Heart left ventricle (tissue), 16 donors: ENCODE data around the gene SPINK8. TPM values are rescaled to one million over a fixed set of nuclear protein-coding genes. Genes with fewer than 3 reads are reported as not detected.

Experiments used
- ATAC-seq, 4 donors: fragments of 200-7000 bp; cut with Tn5 transposase; one replicate each; pipeline ENCODE4 v1.9.1; 2020 to 2022; ENCODE audit warnings: moderate library complexity in 4 of 4, mild to moderate bottlenecking in 3 of 4, moderate number of reproducible peaks in 1 of 4
- DNase-seq, 5 donors: peaks; one replicate each; pipeline ENCODE4 v3.0.0-alpha.2; 2020
- H3K27ac ChIP-seq, 12 donors: fragments of 200-600 bp; sonication (generic) in 4 of 12; one replicate each; pipeline versions ENCODE4 v1.5.0 to v1.8.0; 2016 to 2022; ENCODE audit warnings: mild to moderate bottlenecking in 2 of 12
- H3K27me3 ChIP-seq, 9 donors: fragments of 200-600 bp; sonication (generic) in 2 of 9; one replicate each; pipeline versions ENCODE4 v1.5.1 to v1.8.0; 2016 to 2022; ENCODE audit warnings: mild to moderate bottlenecking in 3 of 9
- H3K36me3 ChIP-seq, 9 donors: fragments of 200-600 bp; sonication (generic) in 2 of 9; one replicate each; pipeline versions ENCODE4 v1.5.0 to v1.8.0; 2018 to 2022; ENCODE audit warnings: mild to moderate bottlenecking in 2 of 9
- H3K4me1 ChIP-seq, 12 donors: fragments of 200-600 bp; sonication (generic) in 4 of 12; one replicate each; pipeline versions ENCODE4 v1.5.0 to v1.8.0; 2016 to 2022; ENCODE audit warnings: mild to moderate bottlenecking in 3 of 12
- H3K4me3 ChIP-seq, 12 donors: fragments of 200-600 bp; sonication (generic) in 4 of 12; one replicate each; pipeline versions ENCODE4 v1.5.0 to v1.8.0; 2017 to 2022; ENCODE audit warnings: mild to moderate bottlenecking in 9 of 12, moderate library complexity in 4 of 12
- H3K9me3 ChIP-seq, 12 donors: fragments of 200-600 bp; sonication (generic) in 4 of 12; one replicate each; pipeline versions ENCODE4 v1.5.0 to v1.8.0; 2016 to 2022; ENCODE audit warnings: mild to moderate bottlenecking in 1 of 12
- POLR2A ChIP-seq, 2 donors: fragments of 450-650 bp; IDR thresholded peaks; one replicate each; pipeline ENCODE4 v1.6.1; 2017; ENCODE audit warnings: antibody characterized with exemption in 2 of 2, mild to moderate bottlenecking in 2 of 2, moderate library complexity in 2 of 2
- WGBS, 4 donors: extraction: QIAGEN DNeasy Blood & Tissue Kit in 2 of 4; methylation state at CpG; one replicate each; pipeline versions ENCODE4 v1.1.5 to v1.1.7; 2013 to 2018; 5-methylcytosine and 5-hydroxymethylcytosine counted together
- intact Hi-C, 10 donors: fragments of 100-400 bp; cut with DNase I; formaldehyde crosslinking; loops; one replicate each; pipeline versions ENCODE4 v1.11.1 to v1.14.2; 2022
- polyA plus RNA-seq, 2 donors: library from polyadenylated mRNA; stranded (reverse); fragments of 200-250 nt; gene quantifications; one replicate each; pipeline ENCODE4 v1.2.3, GENCODE V29; 2013
- total RNA-seq, 9 donors: library from RNA; depleted of rRNA in 2 of 9; stranded (reverse); fragments of >200 nt in 2 of 9; fragmentation: NEBNext Ultra II Directional in 3 of 9; extraction: Animal tissue kit (Norgen Biotek cat#: 25700) in 3 of 9; gene quantifications; one replicate each; pipeline versions ENCODE4 v1.1.0 to v1.2.4, GENCODE V29; 2016 to 2023
- TF ChIP-seq, protein P1 (sequence below), 12 donors: fragments of 200-600 bp; sonication (generic) in 4 of 12; IDR thresholded peaks; one replicate each; pipeline versions ENCODE4 v1.5.0 to v1.8.0; 2018 to 2022; ENCODE audit warnings: antibody characterized with exemption in 12 of 12, mild to moderate bottlenecking in 5 of 12
- donor health status: ischemic (EF 13 %, LVEDD 7.1; RV severe dilation, severe dysfunction).
- donor health status: healthy with polysubstance abuse.
- donor health status: DM: no; HTN: yes; CAD: no.
- donor health status: DM: no; HTN: no; CAD: no.
- donor health status: ischemic (EF 25% LVEDD 6.9; RV normal size, moderate dysfunction).
- donor health status: ischemic (EF 25% LVEDD 5.7; RV mildly dilated, moderate dysfunction).
- donor health status: healthy.
- donor health status: DM: yes; HTN: yes; CAD: no.
- donor health status: ischemic (EF 35%, LVEDD 5.7; RV mildly dilated, moderate dysfunction).
- donor health status: nonischemic (EF 11% LVEDD 7.7; RV severe dilation, severe dysfunction).
- donor health status: DM: yes; HTN: yes; CAD: no.
- donor health status: PGD.
- donor health status: ischemic (EF 29% LVEDD 5.4; RV normal size, mild dysfunction).
- donor health status: nonischemic (EF 23%, LVEDD 6.1; RV moderate dilation, normal function).

SPINK8 gene
- total and polyA plus RNA-seq, 11 donors: not detected

- Histone ChIP-seq H3K4me3 (no peak overlapping the region), H3K36me3 (no peaks in the 10 kb centered on the region), H3K4me1 (no peaks in the 10 kb centered on the region), H3K27ac (no peak overlapping the region), H3K27me3 (peaks cover 0 to 5% (median 0%) of the 10 kb centered on the region in 9 donors), H3K9me3 (peaks cover 0 to 20% (median 7%) of the 10 kb centered on the region in 12 donors)
- DNase-seq: no peak
- no peak for ATAC-seq
- intact Hi-C loops: no loop called here
- no peak for TF ChIP-seq POLR2A (IDR thresholded peaks at IDR 0.05)
- TF ChIP-seq, protein P1, sequence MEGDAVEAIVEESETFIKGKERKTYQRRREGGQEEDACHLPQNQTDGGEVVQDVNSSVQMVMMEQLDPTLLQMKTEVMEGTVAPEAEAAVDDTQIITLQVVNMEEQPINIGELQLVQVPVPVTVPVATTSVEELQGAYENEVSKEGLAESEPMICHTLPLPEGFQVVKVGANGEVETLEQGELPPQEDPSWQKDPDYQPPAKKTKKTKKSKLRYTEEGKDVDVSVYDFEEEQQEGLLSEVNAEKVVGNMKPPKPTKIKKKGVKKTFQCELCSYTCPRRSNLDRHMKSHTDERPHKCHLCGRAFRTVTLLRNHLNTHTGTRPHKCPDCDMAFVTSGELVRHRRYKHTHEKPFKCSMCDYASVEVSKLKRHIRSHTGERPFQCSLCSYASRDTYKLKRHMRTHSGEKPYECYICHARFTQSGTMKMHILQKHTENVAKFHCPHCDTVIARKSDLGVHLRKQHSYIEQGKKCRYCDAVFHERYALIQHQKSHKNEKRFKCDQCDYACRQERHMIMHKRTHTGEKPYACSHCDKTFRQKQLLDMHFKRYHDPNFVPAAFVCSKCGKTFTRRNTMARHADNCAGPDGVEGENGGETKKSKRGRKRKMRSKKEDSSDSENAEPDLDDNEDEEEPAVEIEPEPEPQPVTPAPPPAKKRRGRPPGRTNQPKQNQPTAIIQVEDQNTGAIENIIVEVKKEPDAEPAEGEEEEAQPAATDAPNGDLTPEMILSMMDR (IDR thresholded peaks at IDR 0.05): no peak
Observed at GRCh38 chr3:48361928-48362327, 28.5 kb upstream of the SPINK8 start.

DNA sequence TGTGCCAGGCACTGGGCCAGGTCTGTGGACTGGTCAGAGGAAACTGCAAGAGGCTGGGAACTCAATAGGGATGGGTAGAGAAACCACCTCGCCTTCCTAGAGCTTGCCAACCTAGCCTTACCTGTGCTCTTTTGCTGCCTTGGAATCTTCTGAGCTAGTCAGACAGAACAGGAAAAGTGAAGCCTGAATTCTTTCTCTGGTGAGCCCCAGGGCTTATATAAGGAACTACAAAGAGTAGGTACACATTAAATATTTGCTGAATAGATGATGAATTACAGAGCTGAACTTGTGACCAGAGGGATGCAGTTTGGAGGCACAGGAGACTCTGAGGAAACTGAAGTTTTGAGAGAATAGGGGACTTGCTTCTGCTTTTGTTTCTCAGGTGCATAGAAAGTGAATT, 23.0 kb upstream of the SPINK8 start:
- H3K4me3 ChIP-seq: no peak overlapping the region
- H3K9me3 ChIP-seq: peaks cover 0 to 9% (median 2%) of the 10 kb centered on the region in 12 donors
- no peaks in the 10 kb centered on the region for H3K4me1 ChIP-seq
- no peaks in the 10 kb centered on the region for H3K36me3 ChIP-seq
- DNase-seq: no peak
- 73 to 87% (median 79%) methylated on average over 1 of the region's 1 CpG for WGBS, 4 donors
- intact Hi-C loops: no loop called here
- TF ChIP-seq, protein P1 (IDR thresholded peaks at IDR 0.05): no peak
- no peak for TF ChIP-seq POLR2A (IDR thresholded peaks at IDR 0.05)
- ATAC-seq: no peak
- H3K27ac ChIP-seq: no peak overlapping the region
- H3K27me3 ChIP-seq: peaks cover 0 to 5% (median 0%) of the 10 kb centered on the region in 9 donors

DNA sequence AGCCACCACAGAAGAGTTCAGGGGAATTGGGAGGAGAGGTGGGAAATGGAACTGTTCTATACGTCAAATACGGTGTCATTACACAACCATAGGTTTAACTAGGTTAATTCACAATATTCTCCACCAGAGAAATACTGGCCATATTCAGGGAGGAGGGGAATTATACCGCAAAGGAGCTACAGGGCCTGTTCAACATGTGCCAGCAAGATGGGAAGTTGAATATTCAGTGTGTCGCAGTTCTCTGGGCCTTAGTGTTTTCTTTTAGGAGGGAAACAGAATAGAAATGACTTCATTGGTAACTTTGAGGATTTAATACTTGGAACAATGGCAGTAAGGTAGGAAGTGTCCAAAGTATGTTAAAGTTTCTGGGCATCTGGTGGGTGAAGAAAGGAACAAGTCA, 20.5 kb upstream of the SPINK8 start:
- no peak for ATAC-seq
- intact Hi-C loops: no loop called here
- TF ChIP-seq, protein P1 (IDR thresholded peaks at IDR 0.05): no peak
- TF ChIP-seq POLR2A (IDR thresholded peaks at IDR 0.05): no peak
- Histone ChIP-seq H3K4me1 (no peaks in the 10 kb centered on the region), H3K4me3 (no peak overlapping the region), H3K27me3 (peaks cover 0 to 5% (median 0%) of the 10 kb centered on the region in 9 donors), H3K27ac (no peak overlapping the region), H3K36me3 (no peaks in the 10 kb centered on the region), H3K9me3 (no peaks in the 10 kb centered on the region)
- WGBS, 4 donors: 90 to 94% (median 91%) methylated on average over 4 of the region's 4 CpGs
- no peak for DNase-seq

DNA sequence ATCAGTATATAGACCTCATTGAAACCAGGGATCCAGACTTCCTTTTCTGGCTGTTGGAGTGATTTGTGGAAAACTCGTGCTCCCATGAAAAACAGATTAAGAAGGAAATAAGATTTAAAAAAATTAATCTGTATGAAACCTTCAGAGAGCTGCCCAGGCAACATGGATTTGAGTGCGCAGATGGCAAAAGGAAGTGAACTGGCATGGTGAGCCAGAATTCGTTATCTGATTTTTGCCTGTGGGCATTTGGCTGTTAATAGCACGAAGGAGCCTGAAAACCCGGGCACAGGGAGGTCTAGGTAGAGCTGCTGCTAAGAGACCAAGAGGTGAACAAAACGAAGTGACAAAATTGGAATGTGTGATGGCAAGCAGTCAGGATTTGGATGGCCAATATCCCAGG, 19.1 kb upstream of the SPINK8 start:
- no peaks in the 10 kb centered on the region for H3K36me3 ChIP-seq
- TF ChIP-seq POLR2A (IDR thresholded peaks at IDR 0.05): no peak
- TF ChIP-seq, protein P1 (IDR thresholded peaks at IDR 0.05): no peak
- no peaks in the 10 kb centered on the region for H3K9me3 ChIP-seq
- H3K27ac ChIP-seq: no peak overlapping the region
- intact Hi-C loops: no loop called here
- no peak for ATAC-seq
- no peaks in the 10 kb centered on the region for H3K4me1 ChIP-seq
- WGBS, 4 donors: 70 to 77% (median 71%) methylated on average over 6 of the region's 6 CpGs
- DNase-seq: no peak
- peaks cover 0 to 3% (median 0%) of the 10 kb centered on the region in 9 donors for H3K27me3 ChIP-seq
- no peak overlapping the region for H3K4me3 ChIP-seq
